HEK293T (cell line): ENCODE measurements around the gene SIK2.

ENCODE experiments used
- BHLHE40 ChIP-seq: fragments of 450-650 bp; IDR thresholded peaks from 2 replicates; pipeline ENCODE4 v1.6.1; 2016; ENCODE audit warnings: mild to moderate bottlenecking, moderate library complexity, borderline replicate concordance
- CTBP1 ChIP-seq: fragments of 450-650 bp; IDR thresholded peaks from 2 replicates; pipeline ENCODE4 v1.6.1; 2016; ENCODE audit warnings: borderline replicate concordance
- FOXA1 ChIP-seq: fragments of 450-650 bp; IDR thresholded peaks from 2 replicates; pipeline ENCODE4 v1.6.1; 2016; ENCODE audit warnings: mild to moderate bottlenecking
- FOXK2 ChIP-seq: fragments of 450-650 bp; IDR thresholded peaks from 2 replicates; pipeline ENCODE4 v1.6.1; 2016; ENCODE audit warnings: mild to moderate bottlenecking
- FOXM1 ChIP-seq: fragments of 450-650 bp; IDR thresholded peaks from 2 replicates; pipeline ENCODE4 v1.6.1; 2017; ENCODE audit warnings: mild to moderate bottlenecking, borderline replicate concordance
- HDGF ChIP-seq: fragments of 450-650 bp; IDR thresholded peaks from 2 replicates; pipeline ENCODE4 v1.6.1; 2017; ENCODE audit warnings: antibody characterized with exemption, borderline replicate concordance
- L3MBTL2 ChIP-seq: fragments of 450-650 bp; conservative IDR thresholded peaks from 2 replicates; pipeline ENCODE4 v1.6.1; 2016; ENCODE audit warnings: mild to moderate bottlenecking
- NFRKB ChIP-seq: fragments of 450-650 bp; IDR thresholded peaks from 2 replicates; pipeline ENCODE4 v1.6.1; 2016; ENCODE audit warnings: mild to moderate bottlenecking, moderate library complexity
- SP1 ChIP-seq: fragments of 450-650 bp; IDR thresholded peaks from 2 replicates; pipeline ENCODE4 v1.6.1; 2017
- SUZ12 ChIP-seq: fragments of 450-650 bp; IDR thresholded peaks from 2 replicates; pipeline ENCODE4 v1.6.1; 2016; ENCODE audit warnings: mild to moderate bottlenecking
- TARDBP ChIP-seq: fragments of 450-650 bp; IDR thresholded peaks from 2 replicates; pipeline ENCODE4 v1.6.1; 2016
- ZNF384 ChIP-seq: fragments of 450-650 bp; IDR thresholded peaks from 2 replicates; pipeline ENCODE4 v1.6.1; 2016

DNA sequence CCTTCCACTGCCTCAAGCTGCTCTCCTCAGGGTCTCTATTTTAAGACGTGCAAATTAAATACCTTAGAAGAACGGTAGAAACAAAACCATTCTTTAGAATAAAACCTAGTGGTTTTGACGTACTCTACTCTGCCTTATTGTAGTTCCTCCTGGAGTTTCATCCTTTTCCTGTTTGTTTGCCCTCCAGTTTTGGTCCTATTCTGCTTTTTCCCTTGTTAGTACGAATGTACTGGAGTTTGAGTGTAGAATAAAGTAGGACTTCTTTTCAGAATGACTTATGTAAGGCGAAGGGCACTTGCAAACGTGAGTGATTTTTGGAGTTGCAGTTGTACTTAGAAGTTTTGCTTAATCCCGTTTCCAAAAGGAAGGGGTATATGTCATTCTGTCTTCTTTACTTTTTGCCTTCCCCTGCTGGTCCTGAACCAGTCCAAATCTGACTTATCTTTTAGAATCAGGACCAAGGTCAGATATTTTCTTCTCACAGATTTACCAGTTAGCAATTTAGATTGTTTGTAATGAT is 1.4 kb downstream of the SIK2 start:
- no peak for TF ChIP-seq CTBP1
- no peak for TF ChIP-seq FOXM1
- TF ChIP-seq L3MBTL2, result no peak
- TF ChIP-seq NFRKB, result no peak
- TF ChIP-seq HDGF, result no peak
- TF ChIP-seq SP1, result no peak
- TF ChIP-seq FOXA1, result no peak
- TF ChIP-seq BHLHE40, result no peak
- no peak for TF ChIP-seq ZNF384
- no peak for TF ChIP-seq FOXK2
- no peak for TF ChIP-seq SUZ12
- TF ChIP-seq TARDBP, result no peak
